K562 (cell line): ENCODE results near the gene CUL5. TPM values are rescaled to one million over a fixed set of nuclear protein-coding genes. Genes with fewer than 3 reads are reported as not detected.
A peak's percentile ranks its signal among the peaks of the same experiment; 100 is the strongest.

Experiments used
- ATF7 ChIP-seq: fragments of 450-650 bp; IDR thresholded peaks from 2 replicates; pipeline ENCODE4 v1.7.1; 2014; ENCODE audit warnings: mild to moderate bottlenecking, moderate library complexity
- CBX2 ChIP-seq: fragments of 200-600 bp; sonication (generic); IDR thresholded peaks from one replicate; pipeline ENCODE4 v1.6.1; 2012; ENCODE audit warnings: mild to moderate bottlenecking, low read length, inconsistent platforms; ENCODE audit not compliant: insufficient read depth, poor library complexity, severe bottlenecking
- CHCHD3 ChIP-seq: fragments of 250-450 bp; sonication (Bioruptor Pico); IDR thresholded peaks from 2 replicates; pipeline ENCODE4 v2.1.2; 2022; ENCODE audit warnings: mild to moderate bottlenecking
- HNRNPUL1 ChIP-seq: fragments of 200-400 bp; formaldehyde crosslinking; IDR thresholded peaks from 2 replicates; pipeline ENCODE4 v1.6.1; 2017; ENCODE audit warnings: low read length
- IFI16 ChIP-seq: fragments of 250-450 bp; sonication (Bioruptor Pico); IDR thresholded peaks from 2 replicates; pipeline ENCODE4 v2.1.2; 2022; ENCODE audit warnings: mild to moderate bottlenecking, inconsistent platforms
- KLF13 ChIP-seq: fragments of 450-650 bp; IDR thresholded peaks from 2 replicates; pipeline ENCODE4 v1.6.1; 2016; ENCODE audit warnings: missing genetic modification characterization, low read depth, mild to moderate bottlenecking, missing compliant biosample characterization, moderate library complexity, borderline replicate concordance
- MECOM ChIP-seq: fragments of 250-450 bp; sonication (Bioruptor Pico); IDR thresholded peaks from 2 replicates; pipeline ENCODE4 v1.8.0; 2022; ENCODE audit warnings: inconsistent platforms
- SAP30 ChIP-seq: fragments of 200-600 bp; sonication (generic); IDR thresholded peaks from 2 replicates; pipeline ENCODE4 v1.6.1; 2012; ENCODE audit warnings: borderline replicate concordance, low read depth, mild to moderate bottlenecking, moderate library complexity, low read length, control low read depth, inconsistent platforms; ENCODE audit not compliant: insufficient read depth, poor library complexity, severe bottlenecking
- SUPT5H ChIP-seq: fragments of 450-650 bp; IDR thresholded peaks from 2 replicates; pipeline ENCODE4 v1.6.1; 2016
- TARDBP ChIP-seq: fragments of 450-650 bp; IDR thresholded peaks from 2 replicates; pipeline ENCODE4 v1.6.1; 2016
- YY1 ChIP-seq, 3 experiments: IDR thresholded peaks; 2 replicates each; pipeline ENCODE4 v1.6.1; 2011; ENCODE audit warnings: low read length in 2 of 3, mild to moderate bottlenecking in 2 of 3, moderate library complexity in 2 of 3, borderline replicate concordance in 1 of 3, control low read depth in 1 of 3, low read depth in 1 of 3; ENCODE audit not compliant: insufficient read depth in 3 of 3, insufficient replicate concordance in 2 of 3, control insufficient read depth in 1 of 3, insufficient read length in 1 of 3; ENCODE audit errors: extremely low read depth in 1 of 3
- ZNF766 ChIP-seq: fragments of 200-800 bp; sonication (Bioruptor generic); conservative IDR thresholded peaks from 2 replicates; pipeline ENCODE4 v1.6.1; 2016; ENCODE audit warnings: missing genetic modification characterization, missing compliant biosample characterization
- polyA plus RNA-seq, 8 experiments: library from polyadenylated mRNA; depleted of rRNA in 4 of 8; stranded (reverse) in 5 of 8; unstranded in 3 of 8; fragments of >200 nt; fragmentation: Nextera tagmentation in 2 of 8; fragmentation: Illumina TruSeq in 1 of 8; extraction: Ambion mirVana in 2 of 8; extraction: Trizol in 1 of 8; gene quantifications; 2 replicates each; pipeline versions ENCODE4 v1.2.1 to v1.2.3, GENCODE V29; 2011 to 2014; ENCODE audit warnings: inconsistent platforms in 1 of 8, missing spikeins in 1 of 8
- total RNA-seq, 7 experiments: library from RNA; depleted of rRNA in 6 of 7; stranded (reverse); fragments of >200 nt in 6 of 7; fragmentation: Illumina TruSeq in 2 of 7; extraction: Trizol in 2 of 7; gene quantifications; 2 replicates each; pipeline versions ENCODE4 v1.2.1 to v1.2.3, GENCODE V29; 2011 to 2021; ENCODE audit warnings: low replicate concordance in 1 of 7
- TF ChIP-seq, protein P1 (sequence below): sonication (generic); formaldehyde crosslinking; IDR thresholded peaks from 2 replicates; pipeline ENCODE4 v1.8.0; 2022; ENCODE audit warnings: missing genetic modification reagents, mild to moderate bottlenecking, borderline replicate concordance
- TF ChIP-seq, protein P2 (sequence below): sonication (generic); formaldehyde crosslinking; IDR thresholded peaks from 2 replicates; pipeline ENCODE4 v1.8.1; 2023; ENCODE audit warnings: mild to moderate bottlenecking, missing genetic modification reagents
- TF ChIP-seq, protein P3 (sequence below): sonication (generic); formaldehyde crosslinking; IDR thresholded peaks from 2 replicates; pipeline ENCODE4 v1.8.1; 2022; ENCODE audit warnings: missing genetic modification reagents
- TF ChIP-seq, protein P4 (sequence below): sonication (generic); formaldehyde crosslinking; IDR thresholded peaks from 2 replicates; pipeline ENCODE4 v1.8.0; 2022; ENCODE audit warnings: mild to moderate bottlenecking, missing genetic modification reagents, borderline replicate concordance

Gene CUL5
- total and polyA plus RNA-seq, 9 of the 15 experiments (the other 6 are each of a cell fraction or from before 2014, with no cell fraction given) = 14.3 to 45.9 (median 23.0) TPM

DNA sequence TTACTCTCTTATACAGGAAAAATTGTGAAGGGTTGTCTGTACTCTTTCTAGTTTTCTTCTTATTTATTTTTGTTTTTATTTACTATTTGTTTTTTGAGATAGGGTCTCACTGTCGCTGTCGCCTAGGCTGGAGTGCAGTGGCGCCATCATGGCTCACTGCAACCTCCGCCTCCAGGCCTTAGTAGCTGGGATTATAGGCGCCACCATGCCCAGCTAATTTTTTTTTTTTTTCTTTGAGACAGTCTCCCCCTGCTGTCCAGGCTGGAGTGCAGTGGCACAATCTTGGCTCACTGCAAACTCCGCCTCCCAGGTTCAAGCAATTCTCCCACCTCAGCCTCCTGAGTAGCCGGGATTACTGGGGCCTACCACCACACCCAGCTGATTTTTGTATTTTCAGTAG is 18.4 kb downstream of the CUL5 start (continued):
- TF ChIP-seq KLF13 (tag) = no peak
- TF ChIP-seq ZNF766 (CRISPR knock-in tag) = no peak
- TF ChIP-seq, protein P1, sequence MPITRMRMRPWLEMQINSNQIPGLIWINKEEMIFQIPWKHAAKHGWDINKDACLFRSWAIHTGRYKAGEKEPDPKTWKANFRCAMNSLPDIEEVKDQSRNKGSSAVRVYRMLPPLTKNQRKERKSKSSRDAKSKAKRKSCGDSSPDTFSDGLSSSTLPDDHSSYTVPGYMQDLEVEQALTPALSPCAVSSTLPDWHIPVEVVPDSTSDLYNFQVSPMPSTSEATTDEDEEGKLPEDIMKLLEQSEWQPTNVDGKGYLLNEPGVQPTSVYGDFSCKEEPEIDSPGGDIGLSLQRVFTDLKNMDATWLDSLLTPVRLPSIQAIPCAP (CRISPR knock-in tag) = no peak
- peak in 2 of 3 experiments; percentile 20 to 39 for TF ChIP-seq YY1 (IDR thresholded peaks at IDR 0.05; ENCODE audit: borderline replicate concordance in 1 of 3, control insufficient read depth in 1 of 3, extremely low read depth in 1 of 3, insufficient read depth in 3 of 3, insufficient read length in 1 of 3, insufficient replicate concordance in 2 of 3, low read depth in 1 of 3, low read length in 2 of 3)
- no peak for TF ChIP-seq TARDBP
- TF ChIP-seq ATF7 = no peak
- TF ChIP-seq, protein P2, sequence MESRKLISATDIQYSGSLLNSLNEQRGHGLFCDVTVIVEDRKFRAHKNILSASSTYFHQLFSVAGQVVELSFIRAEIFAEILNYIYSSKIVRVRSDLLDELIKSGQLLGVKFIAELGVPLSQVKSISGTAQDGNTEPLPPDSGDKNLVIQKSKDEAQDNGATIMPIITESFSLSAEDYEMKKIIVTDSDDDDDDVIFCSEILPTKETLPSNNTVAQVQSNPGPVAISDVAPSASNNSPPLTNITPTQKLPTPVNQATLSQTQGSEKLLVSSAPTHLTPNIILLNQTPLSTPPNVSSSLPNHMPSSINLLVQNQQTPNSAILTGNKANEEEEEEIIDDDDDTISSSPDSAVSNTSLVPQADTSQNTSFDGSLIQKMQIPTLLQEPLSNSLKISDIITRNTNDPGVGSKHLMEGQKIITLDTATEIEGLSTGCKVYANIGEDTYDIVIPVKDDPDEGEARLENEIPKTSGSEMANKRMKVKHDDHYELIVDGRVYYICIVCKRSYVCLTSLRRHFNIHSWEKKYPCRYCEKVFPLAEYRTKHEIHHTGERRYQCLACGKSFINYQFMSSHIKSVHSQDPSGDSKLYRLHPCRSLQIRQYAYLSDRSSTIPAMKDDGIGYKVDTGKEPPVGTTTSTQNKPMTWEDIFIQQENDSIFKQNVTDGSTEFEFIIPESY (CRISPR knock-in tag) = peak; percentile 97
- TF ChIP-seq IFI16 (CRISPR knock-in tag) = no peak
- no peak for TF ChIP-seq CHCHD3 (CRISPR knock-in tag)
- TF ChIP-seq MECOM = no peak
- TF ChIP-seq HNRNPUL1 = no peak
- no peak for TF ChIP-seq SUPT5H
- no peak for TF ChIP-seq SAP30
- TF ChIP-seq, protein P3, sequence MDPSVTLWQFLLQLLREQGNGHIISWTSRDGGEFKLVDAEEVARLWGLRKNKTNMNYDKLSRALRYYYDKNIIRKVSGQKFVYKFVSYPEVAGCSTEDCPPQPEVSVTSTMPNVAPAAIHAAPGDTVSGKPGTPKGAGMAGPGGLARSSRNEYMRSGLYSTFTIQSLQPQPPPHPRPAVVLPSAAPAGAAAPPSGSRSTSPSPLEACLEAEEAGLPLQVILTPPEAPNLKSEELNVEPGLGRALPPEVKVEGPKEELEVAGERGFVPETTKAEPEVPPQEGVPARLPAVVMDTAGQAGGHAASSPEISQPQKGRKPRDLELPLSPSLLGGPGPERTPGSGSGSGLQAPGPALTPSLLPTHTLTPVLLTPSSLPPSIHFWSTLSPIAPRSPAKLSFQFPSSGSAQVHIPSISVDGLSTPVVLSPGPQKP = no peak
- TF ChIP-seq, protein P4, sequence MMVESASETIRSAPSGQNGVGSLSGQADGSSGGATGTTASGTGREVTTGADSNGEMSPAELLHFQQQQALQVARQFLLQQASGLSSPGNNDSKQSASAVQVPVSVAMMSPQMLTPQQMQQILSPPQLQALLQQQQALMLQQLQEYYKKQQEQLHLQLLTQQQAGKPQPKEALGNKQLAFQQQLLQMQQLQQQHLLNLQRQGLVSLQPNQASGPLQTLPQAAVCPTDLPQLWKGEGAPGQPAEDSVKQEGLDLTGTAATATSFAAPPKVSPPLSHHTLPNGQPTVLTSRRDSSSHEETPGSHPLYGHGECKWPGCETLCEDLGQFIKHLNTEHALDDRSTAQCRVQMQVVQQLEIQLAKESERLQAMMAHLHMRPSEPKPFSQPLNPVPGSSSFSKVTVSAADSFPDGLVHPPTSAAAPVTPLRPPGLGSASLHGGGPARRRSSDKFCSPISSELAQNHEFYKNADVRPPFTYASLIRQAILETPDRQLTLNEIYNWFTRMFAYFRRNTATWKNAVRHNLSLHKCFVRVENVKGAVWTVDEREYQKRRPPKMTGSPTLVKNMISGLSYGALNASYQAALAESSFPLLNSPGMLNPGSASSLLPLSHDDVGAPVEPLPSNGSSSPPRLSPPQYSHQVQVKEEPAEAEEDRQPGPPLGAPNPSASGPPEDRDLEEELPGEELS (CRISPR knock-in tag) = no peak
- TF ChIP-seq CBX2 = no peak
